Measurements from ENCODE around the gene ARHGAP35.
A peak's percentile ranks its signal among the peaks of the same experiment; 100 is the strongest.
"Not testable (repeated sequence)": the region's sequence is repeated elsewhere in the genome, so short reads cannot be mapped to it uniquely, and the experiment has no call there.

ARHGAP35 gene

DNA sequence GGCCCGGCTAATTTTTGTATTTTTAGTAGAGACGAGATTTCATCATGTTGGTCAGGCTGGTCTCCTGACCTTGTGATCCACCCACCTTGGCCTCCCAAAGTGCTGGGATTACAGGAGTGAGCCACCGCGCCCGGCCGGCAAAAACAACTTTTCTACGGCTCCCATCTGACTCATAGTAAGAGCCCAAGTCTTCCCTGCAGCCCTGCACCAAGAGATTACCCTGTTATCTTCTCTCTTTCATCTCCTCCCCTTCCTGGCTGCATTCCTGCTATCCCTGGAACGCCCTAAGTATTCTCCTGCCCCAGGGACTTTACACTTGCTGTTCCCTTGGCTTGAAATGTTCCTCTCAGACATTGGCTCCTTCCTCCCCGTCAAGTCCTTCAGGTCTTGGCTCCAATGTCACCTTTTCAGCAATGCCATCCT, 16.7 kb upstream of the ARHGAP35 start:
- no peak for DNase-seq (ENCODE audit: low spot score)

DNA sequence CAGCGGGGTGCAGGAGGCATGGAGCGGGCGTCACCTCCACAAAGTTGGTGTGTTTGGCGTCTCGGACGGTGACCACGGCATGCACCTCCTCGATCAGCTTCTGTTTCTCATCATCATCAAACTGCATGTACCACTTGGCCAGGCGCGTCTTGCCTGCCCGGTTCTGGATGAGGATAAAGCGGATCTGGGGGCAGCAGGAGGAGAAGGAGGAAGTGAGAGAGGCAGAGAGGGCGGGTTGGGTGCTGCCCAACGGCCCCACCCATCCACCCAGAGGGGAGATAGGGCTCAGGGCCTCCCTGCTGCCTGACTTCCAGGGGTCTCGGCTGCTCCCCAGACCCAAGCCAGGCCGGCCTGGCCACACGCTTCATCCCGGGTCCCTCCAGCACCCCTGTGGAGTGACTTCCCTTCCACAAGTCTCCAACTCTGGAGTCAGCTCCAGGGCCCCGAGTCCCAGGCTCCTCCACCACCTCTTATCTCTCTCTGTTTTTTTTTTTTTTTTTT, 14.8 kb upstream of the ARHGAP35 start:
- DNase-seq (ENCODE audit: low spot score) = no peak

DNA sequence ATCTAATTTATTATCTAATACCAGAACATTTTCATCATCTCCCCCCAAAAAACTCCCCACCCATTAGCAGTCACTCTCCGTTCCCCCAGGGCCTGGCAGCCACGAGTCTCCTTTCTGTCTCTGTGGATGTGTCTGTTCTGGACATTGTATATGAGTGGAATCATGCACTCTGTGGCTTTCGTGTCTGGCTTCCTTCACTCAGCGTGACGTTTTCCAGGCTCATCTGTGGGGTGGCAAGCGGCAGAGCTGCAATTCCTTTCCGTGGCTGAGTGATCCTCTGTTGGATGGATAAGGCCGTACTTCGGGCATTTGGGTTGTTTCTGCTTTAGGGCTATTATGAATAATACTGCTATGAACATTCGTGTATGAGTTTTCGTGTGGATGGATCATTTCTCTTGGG, 13.3 kb upstream of the ARHGAP35 start:
- DNase-seq (ENCODE audit: low spot score) = no peak

DNA sequence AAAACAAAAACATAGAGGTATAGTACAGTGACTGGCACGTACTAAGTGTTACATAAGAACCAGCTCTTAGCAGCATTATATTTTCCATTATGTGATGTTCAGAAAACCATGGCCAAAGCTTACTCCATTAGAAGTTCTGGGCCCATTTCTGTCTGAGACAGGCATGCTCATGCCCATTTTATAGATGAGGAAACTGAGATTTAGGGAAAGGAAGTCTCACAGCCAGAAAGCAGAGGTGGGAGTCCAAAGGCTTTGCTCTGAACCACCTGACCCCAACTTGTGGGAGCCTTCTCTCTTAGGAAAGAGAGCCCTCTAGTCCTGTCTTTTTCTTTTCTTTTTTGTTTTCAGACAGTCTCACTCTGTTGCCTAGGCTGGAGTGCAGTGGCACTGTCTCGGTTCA, 12.4 kb upstream of the ARHGAP35 start:
- no peak for DNase-seq (ENCODE audit: low spot score)

DNA sequence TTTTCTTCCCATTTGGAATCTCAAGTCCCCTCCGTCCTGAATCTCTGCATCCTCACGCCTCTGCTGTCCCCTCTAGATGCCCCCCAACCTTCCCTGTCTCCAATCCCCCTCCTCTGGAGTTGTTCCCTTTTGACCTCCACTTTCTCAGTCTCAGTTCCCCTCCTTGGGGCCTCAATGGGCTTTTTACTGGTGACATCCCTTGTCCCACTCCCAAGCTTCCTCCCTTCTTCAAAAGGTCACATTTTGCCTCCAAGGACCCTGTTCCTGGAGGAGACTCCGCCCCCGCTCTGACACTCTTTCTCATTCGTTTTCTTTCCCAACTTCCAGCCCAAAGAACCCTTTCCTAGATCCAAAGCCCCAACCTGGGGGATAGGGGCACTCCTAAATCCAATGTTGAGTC, 11.2 kb upstream of the ARHGAP35 start:
- no peak for DNase-seq (ENCODE audit: low spot score)

DNA sequence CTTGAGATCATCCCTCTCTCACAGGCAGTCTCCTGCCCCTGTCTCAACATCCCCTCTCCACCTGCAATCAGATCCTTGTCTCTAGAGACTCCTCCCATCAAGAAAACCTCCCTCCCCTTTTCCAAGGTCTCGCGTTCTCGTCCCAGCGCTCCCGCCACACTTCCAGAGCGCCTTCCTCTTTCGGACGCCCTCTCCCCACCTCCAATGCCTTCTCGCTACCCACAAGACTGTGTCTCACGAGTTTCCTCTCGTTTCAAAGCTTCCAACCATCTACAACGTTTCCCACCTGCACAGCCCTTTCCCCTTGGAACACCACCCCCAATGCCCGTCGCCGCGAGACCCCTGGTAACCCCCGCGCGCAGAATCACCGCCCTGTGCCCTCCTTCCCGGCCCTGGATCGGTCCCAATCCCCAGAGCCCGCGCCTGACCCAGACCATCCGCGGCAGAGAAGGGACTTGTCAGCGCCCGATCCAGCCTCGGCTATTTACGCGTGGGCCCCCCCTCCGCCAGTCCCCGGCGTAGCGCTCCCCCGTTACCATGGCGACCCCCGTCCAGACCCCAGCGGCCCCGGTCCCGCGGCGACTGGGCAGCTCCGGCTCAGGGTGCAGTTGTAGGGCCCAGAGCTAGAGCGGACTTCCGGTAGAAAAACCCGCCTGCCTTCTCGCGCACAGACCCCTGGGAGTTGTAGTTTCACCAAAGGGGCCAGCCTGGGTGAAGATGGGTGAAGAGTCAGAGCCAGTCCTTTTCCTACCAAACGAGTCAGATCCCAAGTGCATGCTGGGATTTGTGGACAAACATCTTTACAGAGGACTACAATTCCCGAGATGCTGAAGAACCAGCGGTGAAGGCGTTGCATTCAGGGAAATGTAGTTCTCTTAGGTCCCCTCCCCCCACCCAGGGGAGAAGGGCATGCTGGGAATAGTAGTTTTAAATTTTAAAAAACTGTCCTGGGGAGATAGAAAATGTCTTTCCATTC, 10.3 kb upstream of the ARHGAP35 start, which contains the start of gene AP2S1:
AP2S1 (minus strand) TSS at position 619 of the 976 bp plus-strand sequence; CDS start at position 539, 80 bp downstream.
- peak; percentile 96 for DNase-seq (ENCODE audit: low spot score)

DNA sequence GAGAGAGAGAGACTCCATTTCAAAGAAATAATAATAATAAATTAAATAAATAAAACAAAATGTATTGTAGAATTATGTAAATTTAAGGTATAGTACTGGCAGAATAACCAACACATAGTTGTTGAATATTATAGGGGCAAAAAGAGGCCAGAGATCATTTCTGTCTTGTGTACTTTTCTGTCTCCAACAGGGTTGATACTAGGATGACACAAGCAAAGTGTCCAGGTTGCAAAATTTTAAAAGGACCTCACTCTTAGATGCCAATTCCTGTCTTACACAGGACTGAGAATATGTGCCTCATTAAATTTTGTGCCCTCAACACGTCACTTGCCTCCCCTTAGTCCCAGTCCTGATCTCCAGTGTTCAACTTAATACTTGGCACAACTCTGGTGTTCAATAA, 8.0 kb upstream of the ARHGAP35 start:
- DNase-seq (ENCODE audit: low spot score) = no peak

DNA sequence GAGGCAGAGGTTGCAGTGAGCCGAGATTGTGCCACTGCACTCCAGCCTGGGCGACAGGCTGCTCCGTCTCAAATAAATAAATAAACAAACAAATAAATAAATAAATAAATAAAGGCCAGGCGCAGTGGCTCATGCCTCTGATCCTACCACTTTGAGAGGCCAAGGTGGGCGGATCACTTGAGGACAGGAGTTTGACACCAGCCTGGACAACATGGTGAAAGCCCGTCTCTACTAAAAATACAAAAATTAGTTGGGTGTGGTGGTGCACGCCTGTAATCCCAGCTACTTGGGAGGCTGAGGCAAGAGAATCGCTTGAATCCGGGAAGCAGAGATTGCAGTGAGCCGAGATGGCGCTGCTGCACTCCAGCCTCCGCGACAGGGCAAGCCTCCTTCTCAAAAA, 6.1 kb upstream of the ARHGAP35 start:
- not testable (repeated sequence) for DNase-seq (ENCODE audit: low spot score)

DNA sequence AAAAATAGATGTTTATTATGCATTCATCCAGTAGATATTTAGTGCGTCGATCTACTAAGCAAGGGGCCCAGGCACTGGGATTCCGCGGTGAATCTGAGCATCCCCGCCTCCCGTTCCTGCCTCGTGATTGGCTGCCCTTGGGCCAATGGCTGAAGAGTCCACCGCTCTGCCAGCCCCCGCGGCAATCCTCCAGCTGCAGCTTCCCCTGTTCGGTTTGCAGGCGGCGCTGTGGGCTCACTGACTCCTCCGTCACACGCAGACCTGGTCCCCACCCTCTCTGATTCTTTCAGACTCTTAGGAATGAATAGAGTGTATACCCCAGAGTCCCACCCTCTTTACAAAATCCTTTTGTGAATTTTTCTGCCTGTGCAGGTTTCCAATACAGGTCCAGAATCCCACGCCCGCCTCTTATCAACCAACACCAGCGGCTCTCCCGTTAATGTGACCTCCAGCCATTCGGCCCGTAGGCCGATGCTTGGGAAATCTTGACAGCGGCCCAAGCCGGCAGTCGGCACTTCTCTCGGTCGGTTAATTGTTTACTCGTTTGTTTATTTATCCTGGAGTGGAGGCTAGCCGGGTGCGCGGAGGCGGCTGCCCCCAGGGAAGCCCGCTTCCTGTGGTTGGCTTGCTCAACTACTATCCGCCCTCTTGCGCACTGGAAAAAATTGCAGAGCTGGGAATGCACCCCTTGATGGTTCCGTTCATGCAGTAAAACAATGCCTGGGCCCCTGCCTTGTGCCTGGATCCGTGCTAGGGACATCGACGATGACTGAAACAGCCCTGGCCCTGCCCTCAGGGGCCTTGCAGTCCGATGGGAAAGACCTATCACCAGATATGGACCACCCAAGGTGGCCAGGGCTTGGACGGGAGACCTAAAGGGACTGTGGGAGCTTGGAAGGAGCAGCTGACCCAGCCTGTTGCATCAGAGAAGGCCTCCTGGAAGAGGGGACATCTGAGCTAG, 4.5 kb upstream of the ARHGAP35 start:
- DNase-seq (ENCODE audit: low spot score) = peak; percentile 94

DNA sequence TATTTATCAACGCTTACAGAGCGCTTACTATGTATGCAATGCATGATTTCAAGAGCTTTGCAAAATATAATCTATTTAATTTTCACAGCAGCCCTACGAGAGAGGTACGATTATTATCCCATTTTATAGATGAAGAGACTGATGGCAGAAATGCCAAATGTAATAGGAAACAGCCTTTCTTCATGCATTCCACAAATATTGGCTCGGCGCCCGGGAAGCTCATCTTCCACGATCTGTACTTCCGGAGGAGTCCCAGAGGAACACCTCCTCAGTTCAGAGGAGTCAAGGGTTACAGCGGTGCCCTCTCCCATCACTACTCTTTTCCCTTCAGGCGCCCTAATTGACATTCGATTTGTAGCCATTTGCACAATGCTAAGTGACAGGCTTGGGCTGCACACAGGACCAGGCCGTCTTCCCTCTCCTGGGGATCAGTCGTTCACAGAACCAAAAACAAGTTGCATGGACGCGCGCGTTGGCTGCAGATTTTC, 1.1 kb upstream of the ARHGAP35 start:
- DNase-seq (ENCODE audit: low spot score) = no peak

DNA sequence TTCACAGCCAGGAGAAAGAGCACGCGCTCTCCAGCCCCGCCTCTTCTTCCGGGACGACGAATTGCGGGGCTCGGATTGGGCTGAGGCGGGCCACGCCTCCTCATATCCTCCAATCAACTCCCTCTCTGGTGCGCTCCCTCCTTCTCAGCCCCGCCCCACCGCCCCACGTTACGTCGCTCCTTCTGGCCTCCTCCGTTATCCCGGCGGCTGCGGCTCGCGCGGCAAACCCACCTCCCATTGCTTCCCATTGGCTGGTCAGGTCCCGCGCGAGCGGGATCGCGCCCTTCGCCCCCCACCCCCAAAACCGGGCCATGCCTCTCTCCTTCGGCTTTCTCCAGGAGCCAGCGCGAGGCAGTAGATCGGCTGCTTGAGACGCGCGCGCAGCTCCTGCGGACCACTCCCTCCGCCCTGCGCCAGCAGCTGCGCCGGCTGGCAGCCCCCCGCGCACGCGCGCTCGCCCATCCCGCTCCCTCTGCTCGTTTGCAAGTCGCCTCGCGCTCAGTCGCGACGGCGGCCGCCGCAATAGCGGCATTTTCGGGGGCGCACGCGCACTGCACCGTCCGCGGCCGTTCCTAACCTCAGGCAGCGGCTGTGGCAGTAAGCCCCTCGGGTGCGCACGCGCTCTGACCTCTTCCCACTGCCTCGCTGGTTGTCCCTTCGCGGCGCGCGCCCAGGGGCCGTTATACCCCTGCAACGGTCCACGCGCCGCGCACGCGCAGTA, 512 bp upstream of the ARHGAP35 start:
- DNase-seq (ENCODE audit: low spot score) = peak; percentile 95

DNA sequence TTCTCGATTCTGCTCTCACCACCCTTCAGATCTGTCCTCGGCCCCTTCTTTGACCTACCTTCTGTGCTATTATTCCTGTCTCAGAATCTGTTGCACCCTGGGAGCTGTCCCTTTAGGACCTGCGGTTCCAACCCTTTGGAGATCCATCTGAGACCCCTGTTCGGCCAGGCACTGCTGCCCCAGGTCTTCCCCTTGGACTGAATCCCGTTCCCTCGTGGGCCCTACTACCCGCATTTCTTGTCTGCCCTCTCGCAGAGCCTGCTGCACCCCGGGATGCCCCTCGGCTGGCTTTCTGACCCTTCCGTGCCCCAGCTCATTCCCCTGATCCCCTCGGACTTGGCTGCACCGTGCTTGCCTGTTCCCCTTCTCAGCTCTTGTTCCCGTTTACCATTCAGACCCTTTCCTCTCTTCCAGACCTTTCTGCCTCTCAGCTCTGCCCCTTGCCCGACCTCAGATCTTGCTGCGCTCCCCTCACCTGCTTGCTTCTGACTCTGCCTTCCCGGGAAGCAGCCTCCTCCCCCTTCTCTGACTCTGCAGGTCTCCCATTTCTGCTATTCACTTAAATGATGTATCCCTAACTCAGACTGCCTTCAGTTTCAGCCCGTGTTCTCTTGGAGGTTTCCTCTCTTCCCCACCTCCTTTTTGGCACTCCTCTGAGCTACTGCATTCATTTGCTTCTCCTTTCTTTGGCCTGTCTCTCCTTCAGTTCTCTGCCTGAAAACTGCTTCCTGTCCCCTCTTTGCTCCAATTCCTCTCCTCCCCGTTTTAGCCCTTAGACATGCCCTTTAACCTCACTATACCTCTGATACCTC, 1.1 kb downstream of the ARHGAP35 start:
- DNase-seq (ENCODE audit: low spot score) = no peak

DNA sequence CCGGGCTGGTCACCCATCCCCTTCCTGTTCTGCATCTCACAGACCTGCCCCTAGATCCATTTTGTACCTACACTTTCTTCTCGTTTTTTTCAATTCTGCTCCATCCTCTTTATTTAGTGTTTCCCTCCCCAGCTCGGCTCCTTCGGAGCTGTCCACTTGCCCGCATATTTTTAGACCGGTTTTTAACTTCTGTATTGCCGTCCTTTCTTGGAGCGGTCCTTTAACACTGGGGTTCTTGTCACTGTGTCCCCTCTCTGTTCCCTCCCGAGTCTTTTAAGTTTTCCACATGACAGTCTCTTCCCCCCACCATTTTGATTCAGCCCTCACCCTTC, 1.7 kb downstream of the ARHGAP35 start:
- no peak for DNase-seq (ENCODE audit: low spot score)

DNA sequence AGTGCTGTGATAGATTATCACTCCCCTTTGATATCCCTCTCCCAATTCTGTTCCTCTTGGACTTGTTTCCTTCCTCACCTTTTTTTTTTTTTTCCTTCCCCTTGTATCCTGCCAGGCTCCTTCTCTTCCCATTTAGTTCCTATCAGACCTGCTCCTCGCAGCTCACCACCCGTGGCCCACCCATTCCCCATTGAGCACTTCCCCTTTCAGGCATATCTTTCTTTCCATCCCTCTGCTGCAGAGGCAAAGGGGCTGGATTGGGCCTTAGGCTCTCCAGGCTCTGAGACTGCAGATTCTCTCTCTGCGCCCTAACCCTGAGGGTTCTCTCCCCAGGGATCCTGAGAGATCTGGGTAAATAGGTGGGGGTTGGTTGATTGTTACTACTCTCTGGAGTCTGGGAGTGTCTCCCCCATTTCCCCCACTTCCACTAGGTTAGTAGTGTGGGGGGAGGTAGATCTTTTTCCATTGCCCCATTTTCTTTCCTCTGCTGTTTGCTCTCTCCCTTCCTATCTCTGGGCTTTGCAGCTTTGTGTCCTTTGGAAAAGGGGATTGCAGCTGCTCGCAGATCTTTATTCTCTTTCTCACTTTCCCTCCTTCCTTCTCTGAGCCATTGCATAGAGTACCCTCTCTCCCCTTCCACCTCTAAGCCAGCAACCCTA, 2.3 kb downstream of the ARHGAP35 start:
- DNase-seq (ENCODE audit: low spot score) = no peak

DNA sequence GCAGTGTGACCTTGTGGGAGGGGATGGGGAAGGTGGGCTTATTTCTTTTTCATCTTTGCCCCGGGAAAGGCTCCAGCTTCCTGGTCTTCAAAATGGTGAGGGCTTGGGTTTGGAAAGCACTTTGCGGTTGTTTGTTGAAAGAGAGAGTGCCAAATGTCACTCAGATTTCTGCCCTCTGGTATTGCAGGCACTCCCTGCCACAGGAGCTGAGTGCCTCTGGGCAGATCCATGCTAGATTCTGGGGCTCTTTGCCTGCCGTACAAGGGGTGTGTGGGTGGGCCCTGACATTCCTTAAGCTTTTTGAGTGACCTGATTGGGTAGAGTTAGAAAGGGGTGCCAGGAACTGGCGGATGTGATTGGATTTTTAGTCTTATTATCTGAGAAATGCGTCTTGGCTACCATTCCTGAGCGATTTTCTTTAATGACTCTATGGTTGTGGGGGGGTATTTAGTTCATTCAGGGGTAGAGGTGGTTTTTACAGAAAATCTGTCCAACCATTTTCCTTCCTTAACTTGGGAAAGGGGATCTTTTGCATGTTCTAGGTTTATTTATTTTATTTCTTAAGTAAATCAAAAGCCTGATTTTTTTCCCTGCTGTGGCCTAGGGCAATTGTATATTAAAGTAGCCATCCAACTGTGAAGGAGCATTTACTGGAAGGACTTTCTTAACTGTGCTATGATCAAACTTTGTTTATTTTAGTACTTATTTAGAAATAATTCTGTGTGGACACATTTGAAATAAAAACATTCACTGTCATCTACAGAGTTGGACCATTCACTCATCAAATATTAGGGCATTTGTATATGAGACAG, 3.2 kb downstream of the ARHGAP35 start:
- no peak for DNase-seq (ENCODE audit: low spot score)

DNA sequence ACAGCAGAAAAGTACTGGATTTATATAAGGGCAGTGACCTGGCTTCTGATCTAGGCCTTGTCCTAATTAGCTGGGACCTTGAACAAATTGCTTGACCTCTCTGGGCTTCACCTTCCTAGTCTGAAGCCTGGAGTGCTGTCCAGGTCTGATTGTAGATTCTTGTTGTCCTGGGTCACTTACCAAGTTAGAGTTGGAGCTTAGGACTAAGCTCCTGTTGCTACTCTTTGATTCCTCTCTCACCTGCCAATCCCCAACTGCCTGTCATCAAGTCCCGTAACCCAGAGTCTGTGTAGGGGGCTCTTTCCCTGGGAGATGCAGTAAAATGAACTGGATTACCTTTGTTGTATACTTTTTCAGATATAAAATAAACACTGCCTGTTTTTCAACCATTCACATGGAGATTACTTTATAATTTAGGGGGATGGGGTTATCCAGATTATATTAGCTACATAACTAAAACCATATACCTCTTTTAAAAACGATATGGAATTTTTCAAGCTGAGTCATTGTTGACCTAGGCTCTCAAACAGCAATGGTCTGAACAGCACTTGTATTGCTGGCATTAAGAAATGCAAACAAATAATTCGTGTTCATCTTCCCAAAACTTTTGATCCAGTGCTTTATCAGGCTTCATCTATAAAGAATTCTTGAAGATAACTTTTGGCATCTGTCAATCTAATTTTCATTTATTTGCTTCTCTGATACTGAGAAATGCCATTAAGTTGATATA, 5.8 kb downstream of the ARHGAP35 start:
- DNase-seq (ENCODE audit: low spot score) = no peak

DNA sequence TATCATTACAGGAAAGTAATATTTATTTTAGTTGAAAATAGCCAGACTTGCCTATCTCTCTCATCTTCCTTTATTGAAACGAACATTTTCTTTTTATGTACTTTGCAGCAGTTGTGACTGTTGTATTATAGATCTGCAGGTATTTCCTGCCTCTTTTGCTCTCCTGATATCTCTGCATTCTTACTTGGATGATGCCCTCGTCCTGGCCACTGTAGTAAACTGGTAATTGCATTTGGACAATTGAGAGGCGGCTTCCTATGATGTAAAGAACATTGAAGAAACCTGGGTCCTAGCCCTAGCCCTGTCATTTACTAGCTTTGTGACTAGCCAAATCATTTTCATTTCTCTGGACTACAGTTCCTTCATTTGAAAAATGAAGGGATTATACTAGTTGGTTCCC, 6.4 kb downstream of the ARHGAP35 start:
- DNase-seq (ENCODE audit: low spot score) = no peak

DNA sequence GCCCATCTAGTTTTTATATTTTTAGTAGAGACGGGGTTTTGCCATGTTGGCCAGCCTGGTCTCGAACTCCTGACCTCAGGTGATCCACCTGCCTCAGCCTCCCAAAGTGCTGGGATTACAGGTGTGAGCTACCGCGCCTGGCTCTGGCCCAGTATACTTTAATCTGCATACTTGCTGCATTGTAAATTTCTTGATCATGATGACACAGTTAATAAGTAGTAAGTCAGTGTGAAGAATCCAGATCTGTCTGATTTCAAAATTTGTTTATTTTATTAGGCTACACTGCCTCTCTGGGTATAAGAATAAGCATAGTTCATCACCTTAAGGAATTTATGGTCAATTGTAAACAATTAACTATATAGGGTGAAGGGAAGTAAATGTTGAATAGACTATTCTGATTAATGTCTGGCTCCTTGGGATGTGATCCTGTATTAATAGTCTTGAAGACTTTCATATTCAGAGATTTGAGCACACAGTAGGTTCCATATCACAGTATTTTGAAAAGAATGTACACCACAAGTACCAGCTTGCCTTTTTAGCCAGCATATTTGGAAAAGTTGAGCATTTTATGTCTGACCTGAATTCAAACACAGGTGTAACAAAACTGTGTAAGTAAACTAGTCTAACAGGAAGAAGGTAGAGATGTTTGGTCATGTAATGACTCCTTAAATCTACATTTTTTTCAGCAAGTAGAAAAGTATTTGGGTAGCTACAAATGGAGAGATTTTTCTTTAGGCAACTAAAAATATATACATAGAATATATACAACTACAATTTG, 7.4 kb downstream of the ARHGAP35 start:
- no peak for DNase-seq (ENCODE audit: low spot score)

Data from CD4-positive, alpha-beta T cell treated with Interleukin-2 at 100 ng/mL for 4 hours (primary cell).